Activated CD8-positive, alpha-beta memory T cell treated with anti-CD3 and anti-CD28 coated beads for 1 hour (primary cell): ENCODE data around the gene ARHGEF2.

Experiments used
- DNase-seq, 2 donors: peaks; one replicate each; pipeline ENCODE4 v3.0.0-alpha.2; 2020; ENCODE audit warnings: low read depth in 1 of 2; ENCODE audit errors: extremely low read depth in 1 of 2

The ARHGEF2 gene

GRCh38 chr1:155973723-155974122 lies 4.6 kb downstream of the ARHGEF2 start:
- no peak for DNase-seq

DNA sequence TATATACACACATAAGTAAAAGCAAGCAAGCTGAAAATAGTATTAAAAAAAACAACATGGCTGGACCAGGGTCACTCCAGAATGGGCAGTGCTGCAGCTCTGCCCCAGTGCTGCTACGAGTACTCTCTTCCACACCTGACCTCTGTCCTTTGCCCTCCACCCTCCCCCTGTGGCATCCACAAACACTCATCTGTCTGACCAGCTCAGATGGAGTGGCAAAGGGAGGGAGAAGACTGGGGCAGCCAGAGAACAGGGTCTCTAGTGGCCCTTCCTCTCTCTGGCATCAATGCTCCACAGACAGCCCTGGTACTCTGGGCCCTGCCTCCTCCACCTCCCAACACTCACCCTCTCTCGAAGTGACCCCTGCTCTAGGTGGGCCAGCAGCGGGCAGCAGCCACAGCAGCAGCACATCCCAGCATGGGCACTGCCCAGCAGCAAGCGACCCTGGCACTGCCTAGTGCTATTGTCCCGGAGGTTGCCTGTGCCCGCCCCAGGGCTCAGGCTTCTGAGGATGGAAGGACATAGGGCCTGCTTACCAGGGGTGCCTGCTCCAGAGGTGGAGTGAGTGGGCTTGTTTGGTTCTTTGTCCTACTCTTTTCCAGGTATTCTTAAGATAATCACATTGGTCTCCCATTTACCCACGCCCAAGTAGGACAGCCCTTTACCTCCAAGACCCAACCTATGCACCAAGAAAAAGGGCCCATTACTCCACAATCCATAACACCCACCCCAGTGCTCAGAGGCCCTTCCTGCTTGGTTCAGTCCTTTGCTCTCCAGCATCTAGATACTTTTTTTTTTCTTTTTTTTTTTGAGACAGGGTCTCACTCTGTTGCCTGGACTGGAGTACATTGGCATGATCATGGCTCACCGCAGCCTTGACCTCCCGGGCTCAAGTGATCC lies 6.2 kb downstream of the ARHGEF2 start:
- no peak for DNase-seq

DNA sequence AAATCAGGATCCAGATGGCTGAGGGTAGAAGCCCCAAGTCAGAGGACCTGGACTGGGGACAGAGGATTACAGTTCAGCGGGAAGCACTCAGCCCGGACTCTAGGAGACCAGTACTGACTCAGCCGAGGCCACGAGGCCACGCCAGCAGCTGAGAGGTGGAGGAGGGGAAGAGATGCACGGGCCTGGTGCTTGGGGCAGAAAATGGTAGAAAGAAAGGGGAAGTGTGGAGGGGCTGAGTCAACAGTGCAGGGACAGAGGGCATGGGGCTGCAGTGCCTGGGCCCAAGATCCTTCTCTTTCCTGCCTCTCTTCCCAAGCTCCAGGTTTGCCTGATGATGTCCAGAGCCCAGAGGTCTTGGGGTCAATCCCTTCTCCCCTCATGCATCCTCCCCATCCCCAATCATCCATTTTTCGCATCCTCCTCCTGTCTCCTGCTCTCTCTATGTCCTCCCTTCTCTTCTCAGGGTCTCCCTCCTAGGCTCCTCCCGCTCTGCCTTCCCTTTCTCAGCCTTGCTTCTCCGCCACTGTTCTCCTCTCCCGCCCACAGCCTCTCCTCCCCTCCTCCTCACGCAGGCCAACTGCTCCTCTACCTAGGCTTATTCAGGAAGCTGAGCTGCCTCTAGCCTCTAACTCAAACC lies 7.7 kb downstream of the ARHGEF2 start:
- no peak for DNase-seq

GRCh38 chr1:155969377-155969791 lies 9.0 kb downstream of the ARHGEF2 start:
- DNase-seq = no peak

- DNase-seq = no peak
These were observed 9.7 kb downstream of the ARHGEF2 start for GRCh38 chr1:155968670-155969069.

DNA sequence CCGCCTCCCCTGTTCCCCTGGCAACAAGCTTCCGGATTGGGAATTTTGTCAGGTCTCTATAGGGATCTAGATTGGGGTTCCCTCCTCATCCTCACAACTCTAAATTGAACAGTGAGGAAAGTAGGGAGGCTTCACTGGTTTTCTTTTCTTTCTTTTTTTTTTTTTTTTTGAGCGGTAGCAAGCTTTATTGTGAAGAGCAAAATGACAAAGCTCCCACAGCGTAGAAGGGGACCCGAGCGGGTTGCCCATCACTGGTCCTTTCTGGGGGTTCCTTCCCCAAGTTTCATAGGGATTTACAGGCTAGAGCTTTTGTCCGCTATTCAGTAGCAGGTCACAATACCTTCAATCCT lies 10.3 kb downstream of the ARHGEF2 start:
- DNase-seq = no peak

GRCh38 chr1:155967341-155968050 lies 10.9 kb downstream of the ARHGEF2 start:
- DNase-seq = no peak

- DNase-seq = no peak
These were observed 11.6 kb downstream of the ARHGEF2 start for GRCh38 chr1:155966750-155967149.

- no peak for DNase-seq
These were observed 12.2 kb downstream of the ARHGEF2 start for GRCh38 chr1:155966135-155966534.

DNA sequence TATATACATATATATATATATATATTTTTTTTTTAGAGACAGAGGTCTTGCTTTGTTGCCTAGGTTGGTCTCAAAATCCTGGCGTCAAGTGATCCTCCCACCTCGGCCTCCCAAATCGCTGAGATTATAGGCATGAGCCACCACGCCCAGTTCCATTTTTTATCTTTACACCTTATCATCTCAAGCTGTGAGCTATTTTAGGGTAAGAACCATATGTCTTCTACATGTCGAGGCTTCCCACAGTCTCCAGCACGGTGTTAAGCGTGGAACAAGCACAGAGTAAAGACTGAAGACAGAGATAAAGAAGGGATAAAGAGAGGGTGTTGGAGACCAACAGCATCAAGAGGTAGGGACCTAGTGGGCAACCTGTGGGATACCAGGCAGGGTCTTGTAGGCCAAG lies 14.2 kb downstream of the ARHGEF2 start:
- DNase-seq = no peak

GRCh38 chr1:155962599-155963211 lies 15.6 kb downstream of the ARHGEF2 start:
- no peak for DNase-seq

GRCh38 chr1:155961937-155962336 lies 16.4 kb downstream of the ARHGEF2 start:
- DNase-seq = no peak

GRCh38 chr1:155960081-155960745 lies 18.1 kb downstream of the ARHGEF2 start:
- DNase-seq = no peak

- no peak for DNase-seq
These were observed 20.9 kb downstream of the ARHGEF2 start for GRCh38 chr1:155957411-155957915.

- no peak for DNase-seq
These were observed 23.7 kb downstream of the ARHGEF2 start for GRCh38 chr1:155954645-155955044.

DNA sequence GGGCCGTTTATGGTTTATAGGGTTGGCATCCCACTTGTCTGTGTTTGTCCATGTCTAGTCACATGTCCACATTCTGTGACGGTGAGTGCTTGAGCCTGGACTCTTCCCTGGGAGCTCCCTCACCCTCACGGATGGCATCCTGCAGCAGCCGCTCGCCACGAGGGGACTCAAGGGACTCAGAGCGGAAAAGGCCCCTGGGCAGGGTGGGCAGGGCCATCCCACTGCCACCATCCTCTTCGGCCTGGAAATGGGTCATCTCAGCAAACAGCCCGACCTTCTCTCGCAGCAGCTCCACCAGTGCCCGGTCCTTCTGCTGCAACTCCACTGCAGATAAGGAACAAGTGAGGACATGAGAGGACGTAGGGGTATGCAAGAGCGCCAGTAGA lies 25.8 kb downstream of the ARHGEF2 start:
- DNase-seq = no peak

DNA sequence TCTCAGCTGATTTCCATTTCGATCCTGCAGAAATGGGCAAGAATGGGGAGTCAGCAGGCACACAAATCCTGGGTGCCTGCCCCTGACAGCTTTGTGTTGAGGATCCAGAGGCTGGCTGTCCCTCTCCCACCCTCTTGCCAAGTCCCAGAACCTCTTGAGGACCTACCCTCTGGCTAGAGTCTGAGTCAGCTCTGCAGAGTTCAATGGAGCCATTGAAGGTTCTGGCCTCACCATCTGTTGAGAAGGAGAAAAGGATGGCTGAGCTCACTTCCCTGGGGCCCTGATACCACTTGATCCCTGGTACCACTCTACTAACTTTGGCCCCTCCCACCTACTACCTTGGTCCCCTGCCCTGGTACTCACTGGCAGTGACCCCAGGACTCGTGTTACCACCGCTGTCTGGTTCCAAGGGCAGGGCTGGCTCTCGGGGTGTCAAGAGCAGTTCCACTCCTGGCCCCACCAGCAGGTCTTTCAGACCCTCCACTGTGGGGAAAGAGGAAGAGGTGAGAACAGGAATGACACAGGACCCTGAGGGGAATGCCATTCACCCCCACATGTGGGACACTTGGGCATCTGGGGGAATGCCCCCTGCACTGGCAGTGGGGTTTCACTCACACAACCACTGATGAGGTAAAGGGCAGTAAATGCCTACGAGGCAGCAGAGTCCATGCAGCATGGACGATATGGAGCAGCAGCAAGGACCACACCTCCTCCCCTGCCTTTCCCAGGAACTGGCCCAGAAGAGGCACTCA lies 26.4 kb downstream of the ARHGEF2 start:
- DNase-seq = no peak

DNA sequence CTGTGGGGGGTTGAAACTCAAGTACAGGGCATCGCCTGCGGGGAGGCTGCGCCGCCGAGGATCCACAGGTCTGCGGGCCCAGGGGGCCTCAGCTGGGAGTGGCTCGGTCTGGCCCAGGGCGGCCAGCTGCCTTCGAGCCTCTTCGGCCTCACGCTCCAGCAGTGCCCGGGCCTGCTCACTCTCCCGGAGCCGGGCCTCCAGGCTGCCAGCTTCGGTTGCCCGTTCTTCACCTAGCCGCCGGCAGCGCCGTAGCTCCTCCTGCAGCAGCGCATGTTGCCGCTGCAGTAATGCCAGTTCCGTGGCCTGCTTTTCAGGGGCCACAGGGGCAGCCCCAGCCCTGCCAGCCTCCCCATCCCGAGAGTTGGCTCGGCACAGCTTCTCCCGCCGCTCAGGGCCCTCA lies 27.5 kb downstream of the ARHGEF2 start:
- no peak for DNase-seq

- no peak for DNase-seq
These were observed 30.6 kb downstream of the ARHGEF2 start for GRCh38 chr1:155947741-155948140.

DNA sequence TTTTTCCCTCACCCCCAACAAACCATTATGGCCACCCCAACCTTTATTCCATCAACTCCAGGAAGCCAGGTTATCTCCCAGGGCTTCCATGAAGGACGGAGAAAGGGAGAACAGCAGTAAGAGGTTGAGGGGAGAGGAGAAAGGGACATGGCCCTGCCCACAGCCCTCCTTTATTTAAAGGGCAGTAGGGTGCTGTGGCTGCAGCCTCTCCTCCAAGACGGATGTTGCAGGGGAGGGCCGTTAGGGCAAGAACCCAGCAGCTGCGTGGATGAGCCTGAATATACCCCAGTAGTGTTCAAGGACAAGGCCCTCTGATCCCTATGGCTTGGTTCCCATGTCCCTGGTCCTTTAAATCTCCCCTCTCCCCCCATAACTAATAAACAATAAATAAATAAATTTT lies 31.1 kb downstream of the ARHGEF2 start:
- no peak for DNase-seq
